IMR-90 (cell line): ENCODE measurements around the gene PIK3C3. TPM values are rescaled to one million over a fixed set of nuclear protein-coding genes. Genes with fewer than 3 reads are reported as not detected.

Experiments
- ATAC-seq: fragments of 200-7000 bp; cut with Tn5 transposase; 2 replicates; pipeline ENCODE4 v1.9.1; 2020; ENCODE audit warnings: low read depth, mild to moderate bottlenecking, moderate library complexity
- BruUV-seq: library from RNA; stranded (reverse); fragments of 400-500 nt; replicated peaks from 2 replicates; lab custom pipeline; 2021; lab: Mats Ljungman, UMichigan
- CTCF ChIA-PET: fragments of 300-600 bp; formaldehyde crosslinking; extraction: SDS; loops from one replicate; lab custom pipeline; 2021; ENCODE audit warnings: antibody characterized with exemption; lab: Yijun Ruan, JAX
- POLR2A ChIA-PET: fragments of 300-600 bp; sonication (Branson Sonifier 250); formaldehyde crosslinking; loops from one replicate; lab custom pipeline; 2022; ENCODE audit warnings: antibody characterized with exemption; ENCODE audit not compliant: unreplicated experiment; lab: Charles Lee
- DNase-seq: peaks from one replicate; pipeline ENCODE4 v3.0.0; 2013
- H2AFZ ChIP-seq: replicated peaks from 2 replicates; pipeline ENCODE3; 2013; ENCODE audit warnings: low read length, mild to moderate bottlenecking; ENCODE audit not compliant: poor library complexity
- H2AK5ac ChIP-seq: 2 replicates; pipeline ENCODE4 v1.6.1; 2013; ENCODE audit warnings: low read depth, low read length, inconsistent platforms
- H2AK9ac ChIP-seq: replicated peaks from 2 replicates; pipeline ENCODE3; 2013; ENCODE audit warnings: mild to moderate bottlenecking, low read depth, low read length, moderate library complexity; ENCODE audit not compliant: poor library complexity
- H2BK120ac ChIP-seq: 2 replicates; pipeline ENCODE4 v1.6.1; 2013; ENCODE audit warnings: low read depth, low read length, inconsistent platforms
- H2BK15ac ChIP-seq: 3 replicates; pipeline ENCODE4 v1.6.1; 2013; ENCODE audit warnings: low read depth, low read length, inconsistent platforms
- H2BK20ac ChIP-seq: 2 replicates; pipeline ENCODE4 v1.6.1; 2013; ENCODE audit warnings: low read depth, mild to moderate bottlenecking, inconsistent platforms, low read length, moderate library complexity
- H2BK5ac ChIP-seq: 2 replicates; pipeline ENCODE4 v1.6.1; 2013; ENCODE audit warnings: mild to moderate bottlenecking, low read depth, low read length, inconsistent platforms; ENCODE audit not compliant: poor library complexity, severe bottlenecking
- H3K14ac ChIP-seq: replicated peaks from 2 replicates; pipeline ENCODE4 v1.6.1; 2013; ENCODE audit warnings: low read depth, low read length, inconsistent platforms
- H3K18ac ChIP-seq: 2 replicates; pipeline ENCODE4 v1.6.1; 2013; ENCODE audit warnings: low read depth, low read length, control low read depth
- H3K23ac ChIP-seq: 2 replicates; pipeline ENCODE4 v1.6.1; 2013; ENCODE audit warnings: low read depth, low read length, inconsistent platforms
- H3K27ac ChIP-seq: 2 replicates; pipeline ENCODE4 v1.5.1; 2013; ENCODE audit warnings: mild to moderate bottlenecking, control low read depth, low read length; ENCODE audit not compliant: insufficient read depth
- H3K27me3 ChIP-seq: 2 replicates; pipeline ENCODE4 v1.6.1; 2013; ENCODE audit warnings: low read length; ENCODE audit not compliant: control insufficient read depth, insufficient read depth
- H3K36me3 ChIP-seq: 2 replicates; pipeline ENCODE4 v1.6.1; 2013; ENCODE audit warnings: low read length, mixed read lengths; ENCODE audit not compliant: control insufficient read depth, insufficient read depth
- H3K4ac ChIP-seq: 2 replicates; pipeline ENCODE4 v1.6.1; 2013; ENCODE audit warnings: low read depth, low read length, inconsistent platforms
- H3K4me1 ChIP-seq: 2 replicates; pipeline ENCODE4 v1.6.1; 2013; ENCODE audit warnings: low read length, mixed read lengths; ENCODE audit not compliant: control insufficient read depth, insufficient read depth
- H3K4me2 ChIP-seq: 2 replicates; pipeline ENCODE4 v1.6.1; 2013; ENCODE audit warnings: low read depth, mild to moderate bottlenecking, control low read depth, low read length, moderate library complexity
- H3K4me3 ChIP-seq: 2 replicates; pipeline ENCODE4 v1.5.1; 2013; ENCODE audit warnings: low read depth, mild to moderate bottlenecking, control low read depth, low read length, moderate library complexity; ENCODE audit not compliant: insufficient read depth
- H3K56ac ChIP-seq: 2 replicates; pipeline ENCODE4 v1.6.1; 2013; ENCODE audit warnings: low read length, inconsistent platforms; ENCODE audit not compliant: insufficient read depth; ENCODE audit errors: extremely low read depth
- H3K79me1 ChIP-seq, 2 experiments: 2 replicates each; pipeline ENCODE4 v1.6.1; 2013; ENCODE audit warnings: low read length in 2 of 2, inconsistent platforms in 1 of 2, low read depth in 1 of 2
- H3K9ac ChIP-seq: 2 replicates; pipeline ENCODE4 v1.6.1; 2013; ENCODE audit warnings: low read depth, low read length, control low read depth
- H3K9me1 ChIP-seq: 2 replicates; pipeline ENCODE4 v1.6.1; 2013; ENCODE audit warnings: low read length, inconsistent platforms; ENCODE audit not compliant: insufficient read depth
- H3K9me3 ChIP-seq: 2 replicates; pipeline ENCODE4 v1.6.1; 2013; ENCODE audit warnings: low read length; ENCODE audit not compliant: control insufficient read depth, insufficient read depth
- H4K20me1 ChIP-seq: 2 replicates; pipeline ENCODE4 v1.6.1; 2013; ENCODE audit warnings: low read length, inconsistent platforms; ENCODE audit not compliant: insufficient read depth
- H4K5ac ChIP-seq: 2 replicates; pipeline ENCODE4 v1.6.1; 2013; ENCODE audit warnings: mild to moderate bottlenecking, low read depth, low read length, control low read depth
- H4K8ac ChIP-seq, 2 experiments: 2 replicates each; pipeline ENCODE4 v1.6.1; 2013; ENCODE audit warnings: low read depth in 2 of 2, low read length in 2 of 2, control low read depth in 1 of 2, inconsistent platforms in 1 of 2
- H4K91ac ChIP-seq: 2 replicates; pipeline ENCODE4 v1.6.1; 2013; ENCODE audit warnings: low read depth, low read length, inconsistent platforms; ENCODE audit not compliant: insufficient read depth
- RAD21 ChIP-seq: IDR thresholded peaks from 2 replicates; pipeline ENCODE4 v1.6.1; 2012; ENCODE audit warnings: low read length, improper control_type of control experiment
- RCOR1 ChIP-seq: IDR thresholded peaks from 2 replicates; pipeline ENCODE4 v1.6.1; 2012; ENCODE audit warnings: mild to moderate bottlenecking, low read length, improper control_type of control experiment; ENCODE audit not compliant: insufficient replicate concordance
- WGBS, 2 experiments: methylation state at CpG; one replicate each; pipeline versions ENCODE4 v1.1.5 to v1.1.7; 2013; ENCODE audit warnings: missing lambda C conversion rate in 2 of 2; ENCODE audit not compliant: insufficient read length in 1 of 2; ENCODE audit errors: extremely low coverage in 2 of 2; 5-methylcytosine and 5-hydroxymethylcytosine counted together
- dilution Hi-C: fragments of 300-500 bp; cut with HindIII; formaldehyde crosslinking; loops from one replicate; pipeline ENCODE4 v1.14.3; 2018; ENCODE audit warnings: low sequenced_read_pairs; ENCODE audit not compliant: unreplicated experiment
- in situ Hi-C: fragments of 300-500 bp; cut with MboI; formaldehyde crosslinking; loops from 3 replicates; pipeline ENCODE4 v1.14.3; 2019; ENCODE audit warnings: low sequenced_read_pairs, inconsistent platforms, mixed read lengths
- intact Hi-C: fragments of 100-400 bp; cut with micrococcal nuclease; formaldehyde crosslinking; loops from 2 replicates; pipeline ENCODE4 v1.10.0; 2022
- polyA plus RNA-seq, 3 experiments: library from polyadenylated mRNA; depleted of rRNA; stranded (reverse); fragments of >200 nt; gene quantifications; 2 replicates each; pipeline ENCODE4 v1.2.3, GENCODE V29; 2012; ENCODE audit warnings: low replicate concordance in 1 of 3
- total RNA-seq: library from RNA; depleted of rRNA; stranded (reverse); fragments of >200 nt; gene quantifications from 2 replicates; pipeline ENCODE4 v1.2.3, GENCODE V29; 2012

The PIK3C3 gene
- total and polyA plus RNA-seq, 2 of the 4 experiments (the other 2 are of a cell fraction): 41.2 to 57.2 TPM

- Histone ChIP-seq H3K36me3 (peaks cover 16% of the 10 kb centered on the region), H2BK15ac (peak overlapping the region; percentile 23; the same call in 2 of the 3 replicates), H3K4me3 (no peak overlapping the region), H3K4me1 (peaks cover 7% of the 10 kb centered on the region), H2AFZ (no peak overlapping the region), H2BK20ac (peak overlapping the region; percentile 86), H4K91ac (peak overlapping the region; percentile 84; the same call in 1 of the 2 replicates), H3K4me2 (peak overlapping the region; percentile 46; the same call in 1 of the 2 replicates), H4K20me1 (no peaks in the 10 kb centered on the region), H3K9ac (peak overlapping the region; percentile 30; the same call in 1 of the 2 replicates), H3K18ac (peak overlapping the region; percentile 64), H3K9me1 (0 out of 2 replicates have a peak, but pooled peaks cover 2% of the 10 kb centered on the region), H4K5ac (peak overlapping the region; percentile 46; the same call in 1 of the 2 replicates), H4K8ac (peak overlapping the region in 1 of 2 experiments; percentile 83; a peak in 2 of 4 replicates), H3K27ac (peak overlapping the region; percentile 31; the same call in 1 of the 2 replicates), H2BK5ac (peak overlapping the region; percentile 85), H3K4ac (peak overlapping the region; percentile 74), H2AK5ac (peak overlapping the region; percentile 89), H2AK9ac (no peak overlapping the region), H3K56ac (peak overlapping the region; percentile 69; the same call in 1 of the 2 replicates), H3K27me3 (no peaks in the 10 kb centered on the region), H3K79me1 (peaks cover 5 to 9% of the 10 kb centered on the region in 2 experiments; a peak in 2 of 4 replicates), H2BK120ac (peak overlapping the region; percentile 89), H3K9me3 (no peaks in the 10 kb centered on the region), H3K14ac (peak overlapping the region; percentile 88), H3K23ac (peak overlapping the region; percentile 74)
- WGBS, 2 experiments: no CpG with 5 or more reads among the region's 1 CpG
- DNase-seq (no peak), ATAC-seq (peak; percentile 30)
- TF ChIP-seq RCOR1 (no peak), RAD21 (no peak)
- intact Hi-C loops (no loop called here), dilution Hi-C loops (no loop called here), in situ Hi-C loops (no loop called here)
- POLR2A ChIA-PET: no interaction called here
- no TSS peak for BruUV-seq
- CTCF ChIA-PET: interaction anchor here (2.2 kb wide), 1 partner anchor 14 kb away, joined by 12 read pairs; no protein-coding TSS in a partner anchor
These were observed 84.4 kb downstream of the PIK3C3 start for GRCh38 chr18:42039396-42039795.
